Stimulated activated CD8-positive, alpha-beta memory T cell treated with anti-CD3 and anti-CD28 coated beads, Interleukin-7, amount 100 ng/mL, for 48 hours (primary cell): ENCODE measurements around the gene SEMA4C.
A peak's percentile ranks its signal among the peaks of the same experiment; 100 is the strongest.

Source experiments
- DNase-seq, 2 donors: peaks; one replicate each; pipeline ENCODE4 v3.0.0-alpha.2; 2020; ENCODE audit warnings: low read depth in 1 of 2; ENCODE audit errors: extremely low read depth in 1 of 2

Gene SEMA4C, protein sequence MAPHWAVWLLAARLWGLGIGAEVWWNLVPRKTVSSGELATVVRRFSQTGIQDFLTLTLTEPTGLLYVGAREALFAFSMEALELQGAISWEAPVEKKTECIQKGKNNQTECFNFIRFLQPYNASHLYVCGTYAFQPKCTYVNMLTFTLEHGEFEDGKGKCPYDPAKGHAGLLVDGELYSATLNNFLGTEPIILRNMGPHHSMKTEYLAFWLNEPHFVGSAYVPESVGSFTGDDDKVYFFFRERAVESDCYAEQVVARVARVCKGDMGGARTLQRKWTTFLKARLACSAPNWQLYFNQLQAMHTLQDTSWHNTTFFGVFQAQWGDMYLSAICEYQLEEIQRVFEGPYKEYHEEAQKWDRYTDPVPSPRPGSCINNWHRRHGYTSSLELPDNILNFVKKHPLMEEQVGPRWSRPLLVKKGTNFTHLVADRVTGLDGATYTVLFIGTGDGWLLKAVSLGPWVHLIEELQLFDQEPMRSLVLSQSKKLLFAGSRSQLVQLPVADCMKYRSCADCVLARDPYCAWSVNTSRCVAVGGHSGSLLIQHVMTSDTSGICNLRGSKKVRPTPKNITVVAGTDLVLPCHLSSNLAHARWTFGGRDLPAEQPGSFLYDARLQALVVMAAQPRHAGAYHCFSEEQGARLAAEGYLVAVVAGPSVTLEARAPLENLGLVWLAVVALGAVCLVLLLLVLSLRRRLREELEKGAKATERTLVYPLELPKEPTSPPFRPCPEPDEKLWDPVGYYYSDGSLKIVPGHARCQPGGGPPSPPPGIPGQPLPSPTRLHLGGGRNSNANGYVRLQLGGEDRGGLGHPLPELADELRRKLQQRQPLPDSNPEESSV

DNA sequence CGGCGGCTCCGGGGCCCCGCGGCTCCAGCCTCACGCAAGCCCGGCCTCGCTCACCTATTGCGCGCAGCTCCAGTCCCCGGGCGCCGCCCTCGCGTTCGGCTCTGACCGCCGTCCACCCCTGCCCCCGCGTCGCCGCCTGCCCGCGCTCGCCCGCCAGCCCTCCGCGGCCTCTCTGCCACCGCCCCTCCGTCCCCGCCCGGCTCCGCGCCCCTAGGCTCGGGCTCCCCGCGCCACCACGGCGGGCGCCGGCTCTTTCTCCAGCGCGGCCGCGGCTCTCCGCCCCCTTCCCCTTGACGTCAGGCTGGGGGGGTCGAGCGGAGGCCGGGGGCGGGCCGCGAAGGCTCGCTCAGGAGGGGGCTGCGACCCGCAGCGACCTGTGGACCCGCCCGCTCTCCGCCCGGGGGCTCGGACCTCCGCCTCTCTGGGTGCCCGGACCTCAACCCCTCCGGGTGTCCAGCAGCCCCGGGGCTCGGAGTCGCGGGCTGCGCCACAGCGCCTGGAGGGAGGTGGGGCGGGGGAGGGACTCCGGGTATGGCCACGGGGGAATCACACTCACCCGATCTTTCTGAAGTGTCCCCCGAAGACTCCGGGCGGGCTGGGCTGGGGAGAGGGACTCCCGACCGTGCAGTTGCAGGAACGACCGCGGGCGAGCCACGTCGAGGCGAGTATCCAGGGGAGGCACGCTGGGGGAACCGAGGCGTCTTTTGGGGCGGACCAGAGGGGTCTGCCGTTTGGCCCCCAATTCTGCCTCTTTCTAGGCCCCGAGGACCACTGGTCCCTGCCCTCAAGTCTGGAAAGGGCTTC is at the start of gene SEMA4C:
Gene SEMA4C (minus strand): TSS at position 259 of the 804 bp plus-strand sequence. CDS start 2,194 bp downstream, outside the sequence.
- DNase-seq = no peak

DNA sequence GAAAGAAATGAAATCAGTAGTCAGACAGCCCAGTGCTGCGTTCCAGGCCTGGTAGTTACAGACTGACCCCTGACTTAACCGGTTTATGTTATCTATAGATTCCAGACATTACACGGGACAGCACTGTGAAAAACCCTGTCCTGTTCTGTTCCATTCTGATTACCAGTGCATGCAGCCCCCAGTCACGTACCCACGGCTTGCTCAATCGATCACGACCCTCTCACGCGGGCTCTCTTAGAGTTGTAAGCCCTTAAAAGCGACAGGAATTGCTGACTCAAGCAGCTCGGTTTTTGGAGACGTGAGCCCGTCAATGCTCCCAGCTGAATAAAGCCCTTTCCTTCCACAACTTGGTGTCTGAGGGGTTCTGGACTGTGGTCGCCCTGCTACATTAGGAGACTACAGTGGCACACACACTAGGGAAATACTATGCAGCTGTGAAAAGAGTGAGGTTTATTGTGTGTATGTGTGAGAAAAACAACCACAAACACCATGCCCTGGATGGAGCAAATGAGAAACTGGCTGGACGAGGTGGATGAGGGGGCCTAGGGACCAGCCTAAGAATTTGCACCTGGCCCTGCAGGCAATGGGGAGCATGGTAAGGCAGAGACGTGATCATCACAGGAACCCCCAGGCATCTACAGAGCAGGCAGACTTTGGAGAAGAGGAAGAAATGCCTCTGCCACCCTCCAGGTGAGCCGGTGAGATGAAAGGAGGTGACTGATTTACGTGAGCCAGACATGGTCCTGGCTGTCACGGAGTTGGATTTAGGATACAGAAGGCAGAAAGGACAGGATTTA is 49.1 kb upstream of the SEMA4C start:
- DNase-seq = no peak

DNA sequence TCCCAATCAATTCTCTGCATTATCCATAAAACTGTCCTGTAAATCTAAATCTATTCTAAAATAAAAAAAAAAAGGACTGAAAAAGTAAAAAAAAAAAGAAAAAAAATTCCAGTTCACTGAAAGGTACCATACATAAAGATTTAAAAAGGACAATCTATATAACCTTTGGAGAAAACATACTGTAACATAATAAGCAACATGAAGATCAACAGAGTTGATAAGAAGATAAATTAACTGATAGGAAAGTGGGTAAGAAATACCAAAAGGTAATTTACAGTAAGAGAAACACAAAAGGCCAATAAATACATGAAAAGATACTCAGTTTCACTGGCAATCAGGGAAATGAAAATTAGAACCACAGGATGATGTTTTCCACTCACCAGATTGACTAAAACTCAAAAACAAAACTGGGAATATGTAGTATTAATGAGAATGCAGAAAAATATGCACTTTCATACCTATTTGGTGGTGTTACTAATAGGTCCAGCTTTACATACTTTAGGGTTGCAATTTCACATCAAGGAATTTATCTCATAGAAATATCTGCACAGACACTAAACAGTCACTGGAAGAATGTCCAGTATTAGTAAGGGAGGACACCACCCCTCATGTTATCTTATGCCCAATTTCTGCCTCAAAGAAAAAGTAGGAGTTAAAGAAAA is 48.3 kb upstream of the SEMA4C start:
- no peak for DNase-seq

DNA sequence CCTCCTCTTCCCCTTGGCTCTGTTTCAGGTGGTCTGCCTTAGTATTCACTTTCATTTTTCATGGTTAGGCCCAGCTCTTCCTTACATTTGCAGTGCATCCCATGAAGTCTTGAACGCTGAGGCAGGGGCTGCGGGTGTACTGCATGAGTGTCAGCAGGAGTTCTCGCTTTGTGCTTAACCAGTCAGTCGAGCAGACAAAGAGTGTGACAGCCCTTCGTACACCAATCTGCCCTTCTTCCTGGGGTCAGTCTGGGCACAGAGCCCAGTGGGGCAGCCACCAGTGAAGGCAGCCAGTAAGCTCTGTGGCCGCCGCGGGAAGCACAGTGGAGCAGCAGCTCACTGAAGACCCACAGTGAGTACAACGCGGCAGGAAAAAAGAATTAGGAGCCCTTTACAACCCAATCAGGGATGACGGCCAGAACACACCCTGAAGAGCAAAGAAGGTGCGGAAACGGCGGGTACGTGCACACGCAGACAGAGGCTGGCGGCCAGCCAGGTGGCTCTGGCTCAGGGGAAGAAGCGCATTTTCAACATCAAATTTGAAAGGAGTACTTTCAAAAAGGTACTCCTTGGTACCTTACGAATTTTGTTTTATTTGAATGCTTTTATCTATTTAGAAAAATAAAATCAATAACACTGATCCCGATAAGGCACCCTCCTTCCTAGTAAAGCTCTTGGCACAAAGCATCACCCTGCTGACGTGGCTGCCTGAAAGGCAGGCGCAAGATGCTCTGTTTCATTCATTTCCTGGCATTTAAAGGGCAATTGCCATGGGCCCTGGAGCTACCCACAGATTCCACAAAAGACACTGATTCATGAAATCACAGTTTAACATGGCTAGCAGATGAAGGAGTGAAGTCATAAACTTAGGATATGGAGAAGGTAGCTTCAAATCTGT is 47.0 kb upstream of the SEMA4C start:
- no peak for DNase-seq

DNA sequence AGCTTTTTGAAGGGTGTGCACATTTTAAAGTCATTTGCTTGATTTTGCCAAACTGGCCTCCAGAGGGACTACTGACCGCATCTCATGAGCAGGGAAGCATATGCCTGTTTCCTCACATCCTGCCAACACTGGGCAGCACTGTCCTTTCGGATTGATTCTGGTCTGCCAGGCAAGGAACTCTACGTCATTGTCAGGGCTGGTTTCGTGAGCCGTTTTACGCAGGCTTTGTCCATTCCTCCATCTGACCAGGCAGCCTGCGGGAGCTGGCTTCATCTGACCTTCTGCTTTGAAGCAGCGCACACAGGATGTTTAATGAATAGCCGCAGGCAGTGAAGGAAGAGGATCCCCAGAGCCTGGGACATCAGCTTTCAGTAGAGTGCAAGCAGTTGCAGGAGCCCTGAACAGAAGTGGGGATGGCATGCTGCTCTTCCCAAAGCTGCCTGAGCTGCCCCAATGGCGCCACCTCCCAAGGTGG is 46.3 kb upstream of the SEMA4C start:
- DNase-seq = no peak

DNA sequence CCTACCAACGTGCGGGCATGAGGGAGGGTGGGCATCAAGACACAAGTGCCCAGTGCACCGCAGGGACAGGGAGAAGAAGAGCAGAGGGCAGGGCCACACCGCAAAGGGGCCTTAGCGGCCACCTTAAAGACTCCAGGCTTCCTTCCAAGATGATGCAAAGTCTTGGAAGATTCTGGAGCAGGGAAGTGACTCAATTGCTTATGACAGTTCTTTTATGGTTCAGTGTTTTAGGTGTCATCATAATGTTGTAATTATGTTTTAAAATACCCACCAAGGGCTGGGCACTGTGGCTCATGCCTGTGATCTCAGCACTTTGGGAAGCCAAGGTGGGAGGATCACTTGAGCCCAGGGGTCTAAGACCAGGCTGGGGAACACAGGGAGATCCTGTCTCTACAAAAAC is 44.5 kb upstream of the SEMA4C start:
- no peak for DNase-seq

DNA sequence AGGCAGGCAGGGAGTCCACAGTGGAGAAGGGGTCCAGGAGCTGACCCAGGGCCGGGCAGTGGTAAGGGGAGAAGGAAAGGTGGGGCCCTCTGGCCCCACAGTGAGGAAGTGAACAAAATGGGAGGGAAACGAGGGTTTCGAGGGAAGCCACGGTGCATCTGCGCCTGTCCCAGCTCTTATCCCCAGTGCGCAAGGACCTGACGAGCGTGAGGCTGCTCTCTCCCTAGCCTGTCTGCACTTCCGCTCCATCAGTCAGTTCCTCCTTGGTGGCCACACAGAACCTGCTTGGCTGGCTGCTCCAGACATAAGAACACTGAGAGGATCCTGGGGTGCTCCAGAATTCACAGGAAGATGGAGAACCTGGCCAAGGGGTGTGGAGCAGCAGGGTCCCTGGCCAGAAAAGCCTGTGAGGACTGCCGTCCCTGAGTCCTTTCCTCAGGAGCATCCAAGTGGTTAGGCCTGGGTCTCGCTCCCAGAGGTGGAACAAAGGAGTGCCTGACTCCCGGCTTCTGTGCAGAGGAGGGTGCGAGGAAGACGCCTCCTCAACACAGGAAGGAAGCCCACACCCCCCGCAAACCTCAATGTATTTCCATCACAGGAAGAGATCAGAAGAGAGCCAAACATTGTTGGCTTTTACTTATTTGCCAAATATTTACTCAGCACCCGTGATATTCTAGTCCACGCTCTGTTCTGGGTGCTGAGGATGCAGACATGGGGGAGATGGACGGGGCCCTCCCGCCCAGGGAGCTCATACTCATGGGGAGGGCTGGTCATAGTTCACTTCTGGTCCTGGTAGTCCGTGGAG is 43.7 kb upstream of the SEMA4C start:
- peak in 1 of 2 donors; percentile 20 for DNase-seq

DNA sequence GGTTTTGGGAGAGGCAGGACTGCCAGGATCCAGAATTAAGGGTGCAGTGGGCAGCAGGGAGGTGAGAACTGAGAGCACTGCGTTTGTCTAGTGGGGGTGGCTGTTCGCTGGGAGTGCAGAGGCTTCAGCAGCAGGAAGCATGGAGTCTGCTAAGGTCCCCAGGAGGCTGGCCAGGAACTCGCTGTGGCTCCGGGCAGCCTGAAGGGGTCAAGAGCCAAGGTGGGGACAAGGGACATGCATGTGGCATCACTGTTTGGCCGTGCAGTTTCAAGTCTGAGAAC is 43.2 kb upstream of the SEMA4C start:
- DNase-seq = no peak

DNA sequence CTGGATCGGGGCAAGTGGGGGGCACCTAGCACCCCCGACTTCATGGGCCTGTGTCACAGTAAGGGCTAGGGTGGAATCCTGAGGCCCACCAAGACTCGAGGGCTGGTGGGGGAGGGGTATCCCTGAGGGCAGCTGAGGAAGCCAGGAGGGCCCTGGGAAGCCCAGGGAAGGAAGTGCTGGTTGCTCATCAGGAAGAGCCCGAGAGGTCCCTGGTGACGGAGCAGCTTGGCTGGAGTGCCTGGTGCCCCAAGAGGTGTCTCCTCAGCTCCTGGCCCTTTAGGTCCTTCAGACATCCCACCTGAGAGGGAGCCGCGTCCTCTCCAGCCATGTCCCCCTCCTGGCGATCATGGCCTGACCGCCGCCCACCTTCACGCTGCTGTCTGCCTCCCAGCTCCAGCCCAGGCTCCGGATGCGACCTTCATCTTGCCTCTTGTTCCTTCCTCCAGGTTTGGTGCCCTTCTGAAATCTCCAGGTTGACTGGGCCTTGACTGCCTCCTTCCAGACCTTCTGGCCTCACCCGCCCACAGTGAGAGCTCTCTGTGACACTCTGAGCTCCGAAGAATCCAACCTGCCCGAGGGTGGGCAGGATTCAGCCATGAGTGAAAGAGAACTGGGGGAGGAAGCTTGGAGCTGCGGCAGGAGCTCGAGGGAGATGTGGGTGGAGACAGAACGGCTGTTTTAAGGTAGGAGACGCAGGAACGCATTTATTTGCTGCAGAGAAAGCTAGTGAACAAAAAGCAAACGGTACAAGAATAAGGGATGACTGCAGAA is 42.7 kb upstream of the SEMA4C start:
- DNase-seq = no peak

DNA sequence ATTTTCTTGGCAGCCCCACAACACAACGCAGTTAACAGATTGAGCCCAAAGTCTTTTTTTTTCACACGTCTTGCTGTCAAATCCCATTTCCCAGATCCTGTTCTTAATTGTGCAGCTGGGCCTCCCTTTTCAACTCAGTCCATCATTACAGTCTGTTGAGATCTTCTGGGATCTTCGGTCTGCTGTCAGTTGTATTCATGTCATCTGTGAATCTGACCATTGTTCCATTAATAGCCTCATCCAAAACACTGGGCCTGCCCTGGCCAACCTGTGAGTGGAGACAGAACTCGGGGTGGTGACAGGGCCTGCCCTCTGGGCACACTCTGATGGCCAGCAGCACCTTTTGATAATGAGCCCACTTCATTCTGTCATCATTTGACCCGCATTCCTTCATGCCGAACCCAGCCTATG is 39.7 kb upstream of the SEMA4C start:
- no peak for DNase-seq

DNA sequence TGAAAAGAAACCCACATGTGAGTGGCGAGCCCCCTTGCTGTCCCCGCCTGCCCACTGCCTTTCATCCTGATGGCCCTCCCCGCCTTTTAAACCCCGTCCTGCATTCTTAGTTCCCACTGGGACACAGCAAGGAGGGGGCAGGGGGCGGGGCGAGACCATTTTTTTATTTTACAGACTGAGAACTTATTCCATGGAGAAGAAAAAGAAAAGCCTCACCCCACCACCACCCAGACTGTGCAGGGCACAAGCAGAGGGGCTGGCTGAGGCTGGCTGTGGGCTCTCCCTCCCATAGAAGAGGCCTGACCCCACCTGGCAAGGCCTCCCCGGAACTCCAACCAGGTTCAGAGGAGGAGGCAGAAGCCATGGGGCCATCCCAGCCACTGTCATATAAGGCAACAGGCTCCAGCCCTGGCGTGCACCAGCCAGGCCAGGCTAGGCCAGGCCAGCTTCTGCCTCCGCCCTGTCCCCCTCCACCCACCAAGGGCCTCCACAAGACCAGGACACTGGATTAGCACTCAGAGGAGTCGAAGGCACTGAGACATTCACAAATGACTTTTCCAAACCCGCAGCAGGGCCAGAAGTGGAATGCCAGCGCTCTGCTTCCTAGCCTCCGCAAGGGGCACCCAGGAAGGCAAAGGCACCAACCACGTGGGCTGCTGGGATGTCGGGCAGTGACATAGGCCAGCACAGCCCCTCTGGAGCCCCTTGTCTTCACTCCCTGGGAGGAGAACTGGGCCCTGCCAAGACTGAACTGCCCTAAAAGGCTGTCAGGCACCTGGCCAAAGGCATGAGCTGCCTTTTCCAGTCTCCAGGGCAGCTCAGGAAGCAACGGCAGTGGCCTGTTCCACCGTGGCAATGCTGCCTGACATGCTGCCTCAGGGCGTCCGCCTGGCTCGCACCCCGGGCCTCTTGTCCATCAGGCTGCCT is 37.5 kb upstream of the SEMA4C start:
- no peak for DNase-seq

DNA sequence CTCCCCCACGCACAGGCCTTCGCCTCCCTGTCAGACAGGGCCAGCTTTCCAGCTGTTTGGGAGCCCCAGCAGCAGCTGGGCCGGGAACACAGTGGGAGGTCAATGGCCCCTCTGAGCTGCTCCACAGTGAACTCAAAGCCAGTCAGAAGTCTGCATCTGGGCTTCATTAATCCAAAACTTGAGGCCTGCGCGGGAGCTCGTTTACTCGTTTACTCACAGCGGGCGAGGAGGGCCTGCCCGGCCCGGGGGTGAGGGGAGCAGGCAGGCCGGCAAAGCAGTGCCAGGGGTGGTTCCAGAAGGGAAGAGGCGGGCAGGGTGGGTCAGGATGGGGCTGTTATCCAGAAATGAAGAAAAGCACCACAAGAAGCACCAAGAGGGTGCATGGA is 36.8 kb upstream of the SEMA4C start:
- no peak for DNase-seq

DNA sequence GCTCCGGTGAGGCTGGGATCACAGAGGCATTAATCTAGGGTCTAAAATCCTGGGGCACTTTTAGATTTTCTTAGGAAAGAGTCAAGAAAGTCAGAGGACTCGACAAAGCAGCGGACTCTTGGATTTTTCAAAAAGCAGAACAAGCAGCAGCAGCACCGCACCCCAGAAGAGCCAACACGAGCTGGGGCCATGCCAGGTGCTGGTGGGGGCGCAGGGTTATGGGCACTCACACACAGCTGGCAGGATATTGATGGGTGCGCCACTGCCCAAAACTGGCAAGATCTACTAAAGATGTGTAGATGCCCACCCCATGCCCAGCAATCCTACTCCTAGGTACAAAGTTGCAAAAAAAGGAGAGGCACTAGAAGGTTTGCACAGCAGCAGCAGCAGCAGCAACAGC is 33.9 kb upstream of the SEMA4C start:
- no peak for DNase-seq

DNA sequence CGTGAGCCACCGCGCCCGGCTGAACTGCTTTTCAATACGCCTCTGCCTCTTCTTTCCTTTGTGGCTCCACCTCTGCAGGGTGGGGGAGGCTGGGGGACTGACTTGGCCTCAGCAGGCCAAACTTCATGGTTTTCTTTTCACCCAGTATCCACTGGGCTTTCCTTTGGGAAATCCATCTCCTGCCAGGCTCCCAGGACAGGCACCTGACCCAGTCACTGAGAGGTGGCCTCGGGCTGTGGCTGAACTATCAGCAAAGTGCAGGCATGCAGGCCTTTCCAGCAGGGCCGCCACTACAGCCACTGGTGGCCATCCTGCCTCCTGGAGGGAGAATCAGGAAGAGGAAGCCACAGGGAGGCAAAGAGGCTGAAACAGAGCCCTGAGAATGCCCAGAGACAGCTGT is 33.4 kb upstream of the SEMA4C start:
- DNase-seq = no peak

DNA sequence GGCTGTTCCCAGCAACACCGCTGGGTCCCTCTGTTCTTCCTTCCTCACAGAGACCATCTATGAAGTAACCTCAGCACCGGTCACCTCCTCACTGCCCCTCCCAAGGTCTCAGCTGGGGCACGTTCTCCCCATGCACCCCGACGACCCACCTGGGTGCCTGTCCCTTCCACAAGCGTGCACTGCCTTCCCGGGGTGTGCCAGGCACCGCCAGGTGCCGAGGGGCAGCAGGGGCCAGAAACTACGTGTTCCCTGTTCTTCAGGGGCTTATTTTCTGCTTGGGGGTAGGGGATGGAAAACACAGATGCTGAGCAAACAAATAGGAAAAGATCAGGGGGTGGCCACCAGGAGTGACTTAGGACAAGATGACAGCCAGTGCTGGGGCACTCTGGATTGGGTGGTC is 30.4 kb upstream of the SEMA4C start:
- DNase-seq = no peak

DNA sequence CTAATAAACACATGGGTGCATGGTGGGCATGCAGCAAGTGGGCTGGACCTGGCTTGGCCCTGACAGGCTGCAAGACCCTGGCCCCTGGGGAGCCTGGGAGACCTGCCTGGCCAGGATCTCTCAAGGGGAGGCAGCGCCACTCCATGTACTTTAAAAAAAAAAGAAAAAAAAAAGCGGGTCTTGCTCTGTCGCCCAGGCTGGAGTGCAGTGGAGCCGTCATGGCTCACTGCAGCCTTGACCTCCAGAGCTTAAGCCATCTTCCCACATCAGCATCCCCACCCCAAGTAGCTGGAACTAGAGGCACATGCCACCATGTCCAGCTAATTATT is 29.5 kb upstream of the SEMA4C start:
- no peak for DNase-seq
